HG02571 (cell line): ENCODE measurements around the gene MICB.
A peak's percentile ranks its signal among the peaks of the same experiment; 100 is the strongest.
"Not testable (repeated sequence)": the region's sequence is repeated elsewhere in the genome, so short reads cannot be mapped to it uniquely, and the experiment has no call there.

Experiments
- ATAC-seq: cut with Tn5 transposase; IDR thresholded peaks from one replicate; pipeline ENCODE4 v1.9.1; 2021; ENCODE audit warnings: mild to moderate bottlenecking, moderate library complexity; ENCODE audit not compliant: unreplicated experiment

MICB gene

GRCh38 chr6:31497531-31498476 lies at the start of gene MICB:
Gene MICB, plus strand, starts transcription at chr6:31498145. Its CDS starts 49 bp downstream, at chr6:31498194.
- ATAC-seq = peak; percentile 57

- ATAC-seq = no peak
These were observed 47.2 kb upstream of the MICB start for GRCh38 chr6:31450751-31451150.

GRCh38 chr6:31452859-31453258 lies 45.1 kb upstream of the MICB start:
- no peak for ATAC-seq

GRCh38 chr6:31453259-31453658 lies 44.7 kb upstream of the MICB start:
- no peak for ATAC-seq

- not testable (repeated sequence) for ATAC-seq
These were observed 38.1 kb upstream of the MICB start for GRCh38 chr6:31459864-31460263.

- no peak for ATAC-seq
These were observed 37.5 kb upstream of the MICB start for GRCh38 chr6:31460361-31461025.

GRCh38 chr6:31462026-31462963 lies 35.6 kb upstream of the MICB start:
- no peak for ATAC-seq

- peak; percentile 80 for ATAC-seq
These were observed 34.7 kb upstream of the MICB start for GRCh38 chr6:31462964-31463870.

GRCh38 chr6:31464252-31465184 lies 33.4 kb upstream of the MICB start:
- ATAC-seq = no peak

- ATAC-seq = no peak
These were observed 32.8 kb upstream of the MICB start for GRCh38 chr6:31465185-31465536.

GRCh38 chr6:31465718-31466117 lies 32.2 kb upstream of the MICB start:
- ATAC-seq = no peak

- ATAC-seq = no peak
These were observed 31.5 kb upstream of the MICB start for GRCh38 chr6:31466466-31466865.

- no peak for ATAC-seq
These were observed 30.8 kb upstream of the MICB start for GRCh38 chr6:31467151-31467550.

- no peak for ATAC-seq
These were observed 29.6 kb upstream of the MICB start for GRCh38 chr6:31468311-31468710.

GRCh38 chr6:31470801-31471200 lies 27.1 kb upstream of the MICB start:
- ATAC-seq = no peak

GRCh38 chr6:31471711-31472110 lies 26.2 kb upstream of the MICB start:
- no peak for ATAC-seq

GRCh38 chr6:31472259-31472658 lies 25.7 kb upstream of the MICB start:
- ATAC-seq = no peak

GRCh38 chr6:31473244-31473643 lies 24.7 kb upstream of the MICB start:
- no peak for ATAC-seq
